Panc1 (cell line): ENCODE measurements around the gene CRIP3. TPM values are rescaled to one million over a fixed set of nuclear protein-coding genes. Genes with fewer than 3 reads are reported as not detected.

Experiments
- ATAC-seq: fragments of 200-7000 bp; cut with Tn5 transposase; 2 replicates; pipeline ENCODE4 v1.9.1; 2020; ENCODE audit warnings: mild to moderate bottlenecking, moderate library complexity
- BruUV-seq: library from RNA; stranded (reverse); fragments of 400-500 nt; replicated peaks from 2 replicates; lab custom pipeline; 2021; lab: Mats Ljungman, UMichigan
- CTCF ChIA-PET: fragments of 300-600 bp; sonication (Branson Sonifier 250); formaldehyde crosslinking; loops from one replicate; lab custom pipeline; 2022; ENCODE audit warnings: antibody characterized with exemption; lab: Charles Lee
- POLR2A ChIA-PET: fragments of 300-600 bp; sonication (Branson Sonifier 250); formaldehyde crosslinking; loops from one replicate; lab custom pipeline; 2022; ENCODE audit warnings: antibody characterized with exemption; lab: Charles Lee
- DNase-seq: peaks from one replicate; pipeline ENCODE4 v3.0.0-alpha.2; 2010; ENCODE audit warnings: low read depth, low spot score
- H3K27ac ChIP-seq: 2 replicates; pipeline ENCODE4 v1.5.1; 2011; ENCODE audit warnings: mild to moderate bottlenecking, low read length, inconsistent platforms
- H3K27me3 ChIP-seq: fragments of 200-500 bp; sonication (Bioruptor generic); 2 replicates; pipeline ENCODE4 v1.6.0; 2014; ENCODE audit warnings: low read length, inconsistent platforms; ENCODE audit not compliant: control insufficient read depth, insufficient read depth
- H3K36me3 ChIP-seq: fragments of 200-500 bp; sonication (Bioruptor generic); 2 replicates; pipeline ENCODE4 v1.5.1; 2014; ENCODE audit warnings: inconsistent platforms, mild to moderate bottlenecking, low read length, moderate library complexity; ENCODE audit not compliant: control insufficient read depth, insufficient read depth
- H3K4me1 ChIP-seq: 2 replicates; pipeline ENCODE4 v1.5.1; 2011; ENCODE audit warnings: inconsistent platforms, mild to moderate bottlenecking, low read length, moderate library complexity; ENCODE audit not compliant: control insufficient read depth, insufficient read depth
- H3K4me3 ChIP-seq, 2 experiments: 2 replicates each; pipeline ENCODE4 v1.5.1; 2011 to 2012; ENCODE audit warnings: low read depth in 2 of 2, low read length in 2 of 2, mild to moderate bottlenecking in 2 of 2, inconsistent platforms in 1 of 2, moderate library complexity in 1 of 2
- H3K9me3 ChIP-seq: fragments of 200-500 bp; sonication (Bioruptor generic); 2 replicates; pipeline ENCODE4 v1.5.1; 2014; ENCODE audit warnings: low read depth, mild to moderate bottlenecking, inconsistent platforms, low read length, moderate library complexity; ENCODE audit not compliant: control insufficient read depth, insufficient read depth
- POLR2AphosphoS5 ChIP-seq: IDR thresholded peaks from 2 replicates; pipeline ENCODE4 v1.6.1; 2012; ENCODE audit warnings: mild to moderate bottlenecking, low read depth, low read length, moderate library complexity
- REST ChIP-seq, 2 experiments: IDR thresholded peaks; 2 replicates each; pipeline ENCODE4 v1.6.1; 2011 to 2012; ENCODE audit warnings: low read depth in 2 of 2, control low read depth in 1 of 2, low read length in 1 of 2, mild to moderate bottlenecking in 1 of 2, moderate library complexity in 1 of 2; ENCODE audit not compliant: insufficient read depth in 1 of 2
- SIN3A ChIP-seq: IDR thresholded peaks from 2 replicates; pipeline ENCODE4 v1.6.1; 2012; ENCODE audit warnings: low read depth, mild to moderate bottlenecking, low read length, moderate library complexity, borderline replicate concordance; ENCODE audit not compliant: insufficient read depth
- TCF7L2 ChIP-seq: IDR thresholded peaks from 2 replicates; pipeline ENCODE4 v1.6.1; 2011; ENCODE audit warnings: mild to moderate bottlenecking, low read depth, low read length, inconsistent platforms
- in situ Hi-C: cut with HindIII; loops from 2 replicates; pipeline ENCODE4 v1.10.0; 2016; ENCODE audit warnings: low sequenced_read_pairs, low pct_unique_long_range_greater_than_20kb
- intact Hi-C: fragments of 100-400 bp; cut with micrococcal nuclease; formaldehyde crosslinking; loops from one replicate; pipeline ENCODE4 v1.10.0; 2022; ENCODE audit not compliant: unreplicated experiment
- total RNA-seq: library from RNA; stranded (reverse); gene quantifications from one replicate; pipeline ENCODE4 v1.2.1, GENCODE V29; 2021; ENCODE audit not compliant: unreplicated experiment
- TF ChIP-seq, protein P1 (sequence below): fragments of 450-650 bp; IDR thresholded peaks from 2 replicates; pipeline ENCODE4 v1.5.1; 2017; ENCODE audit warnings: mild to moderate bottlenecking

The CRIP3 gene
- total RNA-seq, 1 experiment from 2014 or later = 0.64 TPM

GRCh38 chr6:43290339-43290904, 18.2 kb downstream of the CRIP3 start:
- intact Hi-C loops (no loop called here), in situ Hi-C loops (no loop called here)
- POLR2A ChIA-PET = no interaction called here
- H3K27ac ChIP-seq = no peak overlapping the region
- H3K4me1 ChIP-seq = no peaks in the 10 kb centered on the region
- no peak for DNase-seq
- TF ChIP-seq REST (IDR thresholded peaks at IDR 0.05; ENCODE audit: insufficient read depth in 1 of 2, low read depth in 2 of 2, low read length in 1 of 2) = no peak
- no peak for TF ChIP-seq TCF7L2
- no peak for TF ChIP-seq SIN3A
- TF ChIP-seq, protein P1, sequence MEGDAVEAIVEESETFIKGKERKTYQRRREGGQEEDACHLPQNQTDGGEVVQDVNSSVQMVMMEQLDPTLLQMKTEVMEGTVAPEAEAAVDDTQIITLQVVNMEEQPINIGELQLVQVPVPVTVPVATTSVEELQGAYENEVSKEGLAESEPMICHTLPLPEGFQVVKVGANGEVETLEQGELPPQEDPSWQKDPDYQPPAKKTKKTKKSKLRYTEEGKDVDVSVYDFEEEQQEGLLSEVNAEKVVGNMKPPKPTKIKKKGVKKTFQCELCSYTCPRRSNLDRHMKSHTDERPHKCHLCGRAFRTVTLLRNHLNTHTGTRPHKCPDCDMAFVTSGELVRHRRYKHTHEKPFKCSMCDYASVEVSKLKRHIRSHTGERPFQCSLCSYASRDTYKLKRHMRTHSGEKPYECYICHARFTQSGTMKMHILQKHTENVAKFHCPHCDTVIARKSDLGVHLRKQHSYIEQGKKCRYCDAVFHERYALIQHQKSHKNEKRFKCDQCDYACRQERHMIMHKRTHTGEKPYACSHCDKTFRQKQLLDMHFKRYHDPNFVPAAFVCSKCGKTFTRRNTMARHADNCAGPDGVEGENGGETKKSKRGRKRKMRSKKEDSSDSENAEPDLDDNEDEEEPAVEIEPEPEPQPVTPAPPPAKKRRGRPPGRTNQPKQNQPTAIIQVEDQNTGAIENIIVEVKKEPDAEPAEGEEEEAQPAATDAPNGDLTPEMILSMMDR = no peak
- TF ChIP-seq POLR2AphosphoS5 = no peak
- H3K9me3 ChIP-seq = no peaks in the 10 kb centered on the region
- ATAC-seq = no peak
- CTCF ChIA-PET = no interaction called here
- H3K27me3 ChIP-seq = no peaks in the 10 kb centered on the region
- no peak overlapping the region for H3K4me3 ChIP-seq
- BruUV-seq = no TSS peak
- no peaks in the 10 kb centered on the region for H3K36me3 ChIP-seq

GRCh38 chr6:43287717-43288679, 20.6 kb downstream of the CRIP3 start:
- no TSS peak for BruUV-seq

More at GRCh38 chr6:43287717-43288679, 20.6 kb downstream of the CRIP3 start:
- H3K27ac ChIP-seq = no peak overlapping the region
- no peaks in the 10 kb centered on the region; the same call in 1 of the 2 replicates for H3K4me1 ChIP-seq
- ATAC-seq = no peak
- TF ChIP-seq POLR2AphosphoS5 = no peak
- TF ChIP-seq, protein P1 = no peak
- no peak for TF ChIP-seq REST (IDR thresholded peaks at IDR 0.05; ENCODE audit: insufficient read depth in 1 of 2, low read depth in 2 of 2, low read length in 1 of 2)
- TF ChIP-seq TCF7L2 = no peak
- TF ChIP-seq SIN3A = no peak
- POLR2A ChIA-PET = interaction anchor here (0.7 kb wide), 1 partner anchor 9 kb away, joined by 3 read pairs; no protein-coding TSS in a partner anchor
- no peak for DNase-seq
- intact Hi-C loops (no loop called here), in situ Hi-C loops (no loop called here)
- H3K27me3 ChIP-seq = no peaks in the 10 kb centered on the region; the same call in 1 of the 2 replicates
- CTCF ChIA-PET = no interaction called here
- no peak overlapping the region for H3K4me3 ChIP-seq
- no peaks in the 10 kb centered on the region for H3K9me3 ChIP-seq
- H3K36me3 ChIP-seq = no peaks in the 10 kb centered on the region
